ENCODE results near the gene ERAP2. TPM values are rescaled to one million over a fixed set of nuclear protein-coding genes. Genes with fewer than 3 reads are reported as not detected.

The ERAP2 gene
- total and polyA plus RNA-seq, 2 of the 13 experiments (the other 11 are each of a cell fraction or from before 2014, with no cell fraction given): 12.8 to 16.6 TPM

- TF ChIP-seq NCOR1 (IDR thresholded peaks at IDR 0.05; ENCODE audit: borderline replicate concordance, low read length): no peak
- TF ChIP-seq ZSCAN29 (CRISPR knock-in tag; conservative IDR thresholded peaks at IDR 0.05): no peak; the same call in 1 of the 2 replicates
- TF ChIP-seq ZNF816 (CRISPR knock-in tag; IDR thresholded peaks at IDR 0.05; ENCODE audit: borderline replicate concordance): peak; percentile 78; the same call in 1 of the 2 replicates
- TF ChIP-seq, protein P1, sequence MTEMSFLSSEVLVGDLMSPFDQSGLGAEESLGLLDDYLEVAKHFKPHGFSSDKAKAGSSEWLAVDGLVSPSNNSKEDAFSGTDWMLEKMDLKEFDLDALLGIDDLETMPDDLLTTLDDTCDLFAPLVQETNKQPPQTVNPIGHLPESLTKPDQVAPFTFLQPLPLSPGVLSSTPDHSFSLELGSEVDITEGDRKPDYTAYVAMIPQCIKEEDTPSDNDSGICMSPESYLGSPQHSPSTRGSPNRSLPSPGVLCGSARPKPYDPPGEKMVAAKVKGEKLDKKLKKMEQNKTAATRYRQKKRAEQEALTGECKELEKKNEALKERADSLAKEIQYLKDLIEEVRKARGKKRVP (CRISPR knock-in tag; IDR thresholded peaks at IDR 0.05): no peak
- TF ChIP-seq KLF6 (CRISPR knock-in tag; IDR thresholded peaks at IDR 0.05): peak; percentile 47; the same call in 1 of the 2 replicates
- 0 out of 2 replicates have a peak, but pooled peaks have one; percentile 54 for TF ChIP-seq ZSCAN30 (CRISPR knock-in tag; IDR thresholded peaks at IDR 0.05)
- TF ChIP-seq ZNF354B (CRISPR knock-in tag; IDR thresholded peaks at IDR 0.05): no peak
- peak; percentile 75; the same call in 1 of the 2 replicates for TF ChIP-seq ZNF12 (CRISPR knock-in tag; IDR thresholded peaks at IDR 0.05)
- TF ChIP-seq ZNF292 (CRISPR knock-in tag; IDR thresholded peaks at IDR 0.05; ENCODE audit: borderline replicate concordance, low read depth): peak; percentile 97; the same call in 1 of the 2 replicates
- peak; percentile 7; the same call in 1 of the 2 replicates for TF ChIP-seq MLXIP (CRISPR knock-in tag; IDR thresholded peaks at IDR 0.05; ENCODE audit: borderline replicate concordance)
- TF ChIP-seq ETV6 (CRISPR knock-in tag; conservative IDR thresholded peaks at IDR 0.05): 0 out of 2 replicates have a peak, but pooled peaks have one; percentile 40
- no peak for TF ChIP-seq ZNF264 (CRISPR knock-in tag; IDR thresholded peaks at IDR 0.05)
- peak; percentile 99 for TF ChIP-seq PRDM15 (CRISPR knock-in tag; IDR thresholded peaks at IDR 0.05)
- no peak for TF ChIP-seq REXO4 (CRISPR knock-in tag; IDR thresholded peaks at IDR 0.05; ENCODE audit: borderline replicate concordance)
- peak; percentile 54; the same call in 1 of the 2 replicates for TF ChIP-seq ZNF879 (CRISPR knock-in tag; IDR thresholded peaks at IDR 0.05)
- no peak for TF ChIP-seq NFIB (CRISPR knock-in tag; IDR thresholded peaks at IDR 0.05; ENCODE audit: borderline replicate concordance)
- TF ChIP-seq MEIS2 (CRISPR knock-in tag; IDR thresholded peaks at IDR 0.05): peak; percentile 82
- peak; percentile 57; the same call in 1 of the 2 replicates for TF ChIP-seq SRY (CRISPR knock-in tag; IDR thresholded peaks at IDR 0.05)
- TF ChIP-seq TBX3 (IDR thresholded peaks at IDR 0.05; ENCODE audit: borderline replicate concordance): peak; percentile 67; the same call in 1 of the 2 replicates
These were observed 59.5 kb downstream of the ERAP2 start, which contains the start of gene LNPEP (continued) for GRCh38 chr5:96935559-96936430.

Measured in HepG2 (cell line).